Vagina (tissue), 2 donors: ENCODE results near the gene TBX15. TPM values are rescaled to one million over a fixed set of nuclear protein-coding genes. Genes with fewer than 3 reads are reported as not detected.

Experiments
- DNase-seq, 2 donors: peaks; one replicate each; pipeline ENCODE4 v3.0.0-alpha.2; 2017; ENCODE audit errors: extremely low spot score in 2 of 2
- H3K27ac ChIP-seq: fragments of 200-600 bp; sonication (generic); one replicate; pipeline ENCODE4 v1.5.1; 2019
- H3K27me3 ChIP-seq: fragments of 200-600 bp; sonication (generic); one replicate; pipeline ENCODE4 v1.5.1; 2019
- H3K36me3 ChIP-seq, 2 donors: fragments of 200-600 bp; sonication (generic); one replicate each; pipeline ENCODE4 v1.5.1; 2017 to 2019
- H3K4me1 ChIP-seq: fragments of 200-600 bp; sonication (generic); one replicate; pipeline ENCODE4 v1.5.1; 2019
- H3K4me3 ChIP-seq, 2 donors: fragments of 200-600 bp; sonication (generic); 1 replicate in 1 of 2; 2 replicates in 1 of 2; pipeline ENCODE4 v1.5.1; 2016 to 2019
- H3K9me3 ChIP-seq: fragments of 200-600 bp; sonication (generic); one replicate; pipeline ENCODE4 v1.5.1; 2019
- POLR2A ChIP-seq, 2 donors: fragments of 450-650 bp; IDR thresholded peaks; one replicate each; pipeline ENCODE4 v1.6.1; 2017; ENCODE audit warnings: antibody characterized with exemption in 2 of 2, mild to moderate bottlenecking in 2 of 2, moderate library complexity in 2 of 2
- POLR2AphosphoS5 ChIP-seq, 2 donors: sonication (generic); formaldehyde crosslinking; IDR thresholded peaks; one replicate each; pipeline ENCODE4 v1.9.0; 2017; ENCODE audit warnings: antibody characterized with exemption in 2 of 2, mild to moderate bottlenecking in 2 of 2, low read depth in 1 of 2; ENCODE audit not compliant: insufficient read depth in 1 of 2
- intact Hi-C: fragments of 100-400 bp; cut with DNase I; formaldehyde crosslinking; loops from one replicate; pipeline ENCODE4 v1.15.1; 2023
- total RNA-seq: library from RNA; depleted of rRNA; stranded (reverse); fragments of >200 nt; gene quantifications from one replicate; pipeline ENCODE4 v1.2.3, GENCODE V29; 2016
- TF ChIP-seq, protein P1 (sequence below), 3 experiments: fragments of 450-650 bp in 2 of 3; fragments of 200-600 bp in 1 of 3; sonication (generic) in 1 of 3; IDR thresholded peaks; one replicate each; pipeline ENCODE4 v1.5.1; 2017 to 2019; ENCODE audit warnings: antibody characterized with exemption in 3 of 3, mild to moderate bottlenecking in 2 of 3, moderate library complexity in 2 of 3

Gene TBX15
- 0.98 TPM for total RNA-seq

DNA sequence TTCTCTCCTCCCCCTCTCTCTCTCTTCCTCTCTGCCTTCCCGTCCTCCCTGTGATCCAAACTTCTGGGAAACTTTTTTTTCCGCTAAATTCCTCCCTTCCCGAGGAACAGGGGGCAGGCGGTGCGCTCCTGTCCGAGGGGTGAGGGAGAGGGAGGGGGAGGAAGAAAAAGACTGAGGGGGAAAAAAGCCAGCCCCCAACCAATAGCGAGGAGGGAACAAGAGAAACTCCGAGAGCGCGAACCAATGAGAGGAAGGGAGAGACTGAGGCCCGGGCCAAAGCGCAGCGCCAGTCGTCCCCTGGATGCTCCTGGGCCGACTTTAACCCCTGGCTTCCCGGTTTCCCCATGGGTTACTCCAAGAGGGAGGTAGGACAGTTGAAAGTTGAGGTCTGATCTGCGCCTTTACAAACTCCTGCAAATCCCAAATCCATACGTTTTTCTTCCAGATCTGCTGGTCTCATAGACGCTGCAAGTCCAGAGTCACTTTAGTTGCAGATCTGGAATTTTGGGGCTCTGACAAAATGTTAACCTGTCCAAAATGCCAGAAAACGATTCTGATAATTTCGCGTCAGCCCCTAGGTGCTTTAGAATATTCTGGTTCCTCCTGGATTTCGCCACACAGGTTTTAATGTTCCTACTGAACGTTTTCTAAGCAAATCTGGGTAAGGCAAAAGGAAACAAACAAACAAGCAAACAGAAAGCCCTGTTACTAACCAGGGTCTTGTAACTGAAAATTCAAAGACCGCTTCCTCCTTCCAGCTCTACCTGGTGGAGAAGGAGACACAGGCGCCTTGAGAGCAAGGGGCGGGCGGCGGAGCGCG is at the start of gene TBX15:
Gene TBX15, minus strand, starts transcription at position 158 of the 820 bp plus-strand sequence. CDS start 548 bp downstream, outside the sequence.
- intact Hi-C loops, result no loop called here
- Histone ChIP-seq H3K9me3 (no peaks in the 10 kb centered on the region), H3K36me3 (no peaks in the 10 kb centered on the region), H3K4me3 (peak within 1 kb of the TSS; percentile 24 to 42), H3K4me1 (peaks cover 35% of the 10 kb centered on the region), H3K27ac (no peak within 1 kb of the TSS), H3K27me3 (peaks cover 41% of the 10 kb centered on the region)
- peak in 1 of 2 donors; percentile 71 for DNase-seq
- TF ChIP-seq POLR2AphosphoS5 (IDR thresholded peaks at IDR 0.05; ENCODE audit: insufficient read depth in 1 of 2, low read depth in 1 of 2), result no peak
- TF ChIP-seq POLR2A (IDR thresholded peaks at IDR 0.05), result no peak
- TF ChIP-seq, protein P1, sequence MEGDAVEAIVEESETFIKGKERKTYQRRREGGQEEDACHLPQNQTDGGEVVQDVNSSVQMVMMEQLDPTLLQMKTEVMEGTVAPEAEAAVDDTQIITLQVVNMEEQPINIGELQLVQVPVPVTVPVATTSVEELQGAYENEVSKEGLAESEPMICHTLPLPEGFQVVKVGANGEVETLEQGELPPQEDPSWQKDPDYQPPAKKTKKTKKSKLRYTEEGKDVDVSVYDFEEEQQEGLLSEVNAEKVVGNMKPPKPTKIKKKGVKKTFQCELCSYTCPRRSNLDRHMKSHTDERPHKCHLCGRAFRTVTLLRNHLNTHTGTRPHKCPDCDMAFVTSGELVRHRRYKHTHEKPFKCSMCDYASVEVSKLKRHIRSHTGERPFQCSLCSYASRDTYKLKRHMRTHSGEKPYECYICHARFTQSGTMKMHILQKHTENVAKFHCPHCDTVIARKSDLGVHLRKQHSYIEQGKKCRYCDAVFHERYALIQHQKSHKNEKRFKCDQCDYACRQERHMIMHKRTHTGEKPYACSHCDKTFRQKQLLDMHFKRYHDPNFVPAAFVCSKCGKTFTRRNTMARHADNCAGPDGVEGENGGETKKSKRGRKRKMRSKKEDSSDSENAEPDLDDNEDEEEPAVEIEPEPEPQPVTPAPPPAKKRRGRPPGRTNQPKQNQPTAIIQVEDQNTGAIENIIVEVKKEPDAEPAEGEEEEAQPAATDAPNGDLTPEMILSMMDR (IDR thresholded peaks at IDR 0.05), result no peak

DNA sequence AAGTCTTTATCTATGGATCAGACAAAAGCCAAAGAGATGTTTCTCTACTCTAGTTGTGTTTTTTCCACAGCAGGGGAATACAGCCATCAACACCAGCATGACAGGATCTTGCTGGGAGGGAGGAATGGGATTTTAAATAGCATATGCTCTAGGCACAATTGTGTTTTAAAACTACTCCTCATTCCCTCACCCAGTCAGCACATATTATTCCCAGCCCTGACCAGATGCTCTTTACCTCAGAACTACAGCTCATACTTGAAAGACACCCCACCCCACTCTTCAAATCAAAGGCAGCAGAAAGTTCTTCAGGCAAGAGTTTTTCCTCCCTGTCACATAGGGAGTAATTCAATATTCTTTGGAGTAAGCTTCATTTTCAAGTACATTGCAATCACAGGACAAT is 46.2 kb upstream of the TBX15 start:
- Histone ChIP-seq H3K4me3 (no peak overlapping the region), H3K9me3 (no peaks in the 10 kb centered on the region), H3K27ac (no peak overlapping the region), H3K4me1 (no peaks in the 10 kb centered on the region), H3K27me3 (no peaks in the 10 kb centered on the region), H3K36me3 (peaks cover 0 to 14% of the 10 kb centered on the region in 2 donors)
- TF ChIP-seq POLR2A (IDR thresholded peaks at IDR 0.05) (no peak), POLR2AphosphoS5 (IDR thresholded peaks at IDR 0.05; ENCODE audit: insufficient read depth in 1 of 2, low read depth in 1 of 2) (no peak)
- TF ChIP-seq, protein P1 (IDR thresholded peaks at IDR 0.05), result no peak
- no peak for DNase-seq
- intact Hi-C loops, result no loop called here

GRCh38 chr1:119032986-119033385 is 44.8 kb upstream of the TBX15 start:
- H3K4me3 ChIP-seq, result no peak overlapping the region
- DNase-seq, result no peak
- H3K27me3 ChIP-seq, result no peaks in the 10 kb centered on the region
- no peak for TF ChIP-seq POLR2AphosphoS5 (IDR thresholded peaks at IDR 0.05; ENCODE audit: insufficient read depth in 1 of 2, low read depth in 1 of 2)
- no peak for TF ChIP-seq POLR2A (IDR thresholded peaks at IDR 0.05)
- TF ChIP-seq, protein P1 (IDR thresholded peaks at IDR 0.05), result no peak
- intact Hi-C loops, result no loop called here
- H3K27ac ChIP-seq, result no peak overlapping the region
- H3K36me3 ChIP-seq, result peaks cover 0 to 14% of the 10 kb centered on the region in 2 donors
- no peaks in the 10 kb centered on the region for H3K9me3 ChIP-seq
- no peaks in the 10 kb centered on the region for H3K4me1 ChIP-seq

GRCh38 chr1:119027759-119028158 is 39.6 kb upstream of the TBX15 start:
- no peaks in the 10 kb centered on the region for H3K27me3 ChIP-seq
- H3K27ac ChIP-seq, result no peak overlapping the region
- H3K4me3 ChIP-seq, result no peak overlapping the region
- no peaks in the 10 kb centered on the region for H3K4me1 ChIP-seq
- DNase-seq, result no peak
- H3K9me3 ChIP-seq, result no peaks in the 10 kb centered on the region
- intact Hi-C loops, result no loop called here
- no peak for TF ChIP-seq POLR2AphosphoS5 (IDR thresholded peaks at IDR 0.05; ENCODE audit: insufficient read depth in 1 of 2, low read depth in 1 of 2)
- TF ChIP-seq POLR2A (IDR thresholded peaks at IDR 0.05), result no peak
- TF ChIP-seq, protein P1 (IDR thresholded peaks at IDR 0.05), result no peak
- peaks cover 0 to 5% of the 10 kb centered on the region in 2 donors for H3K36me3 ChIP-seq

DNA sequence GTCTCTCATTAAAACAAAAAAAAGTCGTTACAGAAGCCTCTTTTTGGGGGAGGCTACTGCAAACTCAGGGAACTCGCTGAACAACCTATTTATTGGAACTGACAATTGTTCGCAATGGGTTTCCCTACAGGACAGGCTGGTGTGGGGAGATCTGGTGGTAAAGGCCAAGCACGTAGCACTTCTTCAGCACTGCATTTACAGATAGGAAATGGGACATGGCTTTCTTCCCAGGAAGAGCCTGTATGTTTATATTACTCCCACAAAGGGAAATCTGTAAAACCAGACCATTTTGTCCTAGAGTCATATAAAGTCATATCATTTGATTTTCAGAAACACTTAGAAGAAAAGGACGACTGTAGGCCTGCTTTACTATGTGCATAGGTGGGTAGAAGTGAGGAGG is 38.8 kb upstream of the TBX15 start:
- H3K4me1 ChIP-seq, result no peaks in the 10 kb centered on the region
- intact Hi-C loops, result no loop called here
- no peaks in the 10 kb centered on the region for H3K36me3 ChIP-seq
- TF ChIP-seq POLR2AphosphoS5 (IDR thresholded peaks at IDR 0.05; ENCODE audit: insufficient read depth in 1 of 2, low read depth in 1 of 2) (no peak), POLR2A (IDR thresholded peaks at IDR 0.05) (no peak)
- TF ChIP-seq, protein P1 (IDR thresholded peaks at IDR 0.05), result no peak
- no peaks in the 10 kb centered on the region for H3K27me3 ChIP-seq
- no peak overlapping the region for H3K4me3 ChIP-seq
- no peak overlapping the region for H3K27ac ChIP-seq
- H3K9me3 ChIP-seq, result no peaks in the 10 kb centered on the region
- no peak for DNase-seq
